UCSD-AML1 (cell line): ENCODE results near the gene ZNF467.

Source experiments
- DNase-seq: peaks from one replicate; lab custom pipeline; 2025; ENCODE audit not compliant: unreplicated experiment; lab: John Stamatoyannopoulos, UW

Gene ZNF467

GRCh38 chr7:149772241-149772955 is 990 bp downstream of the ZNF467 start:
- no peak for DNase-seq

DNA sequence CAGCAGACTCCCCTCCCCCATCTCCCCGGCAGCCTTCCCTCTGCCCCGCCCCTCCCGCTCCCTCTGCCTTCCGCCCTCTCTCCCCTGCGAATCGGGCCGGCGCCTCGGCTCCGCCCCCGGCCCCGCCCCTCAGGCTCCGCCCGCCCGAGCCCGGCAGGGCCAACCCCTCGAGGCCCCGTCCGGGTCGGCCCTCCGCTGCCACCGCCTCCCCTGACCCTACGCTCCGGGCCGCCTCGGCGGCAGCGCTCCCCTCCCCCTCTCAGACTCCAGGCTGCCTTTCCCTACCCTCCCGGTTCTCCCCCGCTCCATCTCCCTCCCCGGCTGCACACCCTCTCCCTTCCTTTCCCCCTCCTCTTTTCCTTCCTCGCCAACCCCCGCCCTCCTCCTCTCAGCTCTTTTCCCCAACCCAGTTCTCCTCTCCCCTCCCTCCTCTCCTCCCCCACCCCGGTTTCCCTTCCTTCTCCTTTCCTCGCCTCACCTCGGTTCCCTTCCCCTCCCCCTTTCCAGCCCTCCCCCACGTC is 1.6 kb downstream of the ZNF467 start:
- DNase-seq: peak; percentile 92

DNA sequence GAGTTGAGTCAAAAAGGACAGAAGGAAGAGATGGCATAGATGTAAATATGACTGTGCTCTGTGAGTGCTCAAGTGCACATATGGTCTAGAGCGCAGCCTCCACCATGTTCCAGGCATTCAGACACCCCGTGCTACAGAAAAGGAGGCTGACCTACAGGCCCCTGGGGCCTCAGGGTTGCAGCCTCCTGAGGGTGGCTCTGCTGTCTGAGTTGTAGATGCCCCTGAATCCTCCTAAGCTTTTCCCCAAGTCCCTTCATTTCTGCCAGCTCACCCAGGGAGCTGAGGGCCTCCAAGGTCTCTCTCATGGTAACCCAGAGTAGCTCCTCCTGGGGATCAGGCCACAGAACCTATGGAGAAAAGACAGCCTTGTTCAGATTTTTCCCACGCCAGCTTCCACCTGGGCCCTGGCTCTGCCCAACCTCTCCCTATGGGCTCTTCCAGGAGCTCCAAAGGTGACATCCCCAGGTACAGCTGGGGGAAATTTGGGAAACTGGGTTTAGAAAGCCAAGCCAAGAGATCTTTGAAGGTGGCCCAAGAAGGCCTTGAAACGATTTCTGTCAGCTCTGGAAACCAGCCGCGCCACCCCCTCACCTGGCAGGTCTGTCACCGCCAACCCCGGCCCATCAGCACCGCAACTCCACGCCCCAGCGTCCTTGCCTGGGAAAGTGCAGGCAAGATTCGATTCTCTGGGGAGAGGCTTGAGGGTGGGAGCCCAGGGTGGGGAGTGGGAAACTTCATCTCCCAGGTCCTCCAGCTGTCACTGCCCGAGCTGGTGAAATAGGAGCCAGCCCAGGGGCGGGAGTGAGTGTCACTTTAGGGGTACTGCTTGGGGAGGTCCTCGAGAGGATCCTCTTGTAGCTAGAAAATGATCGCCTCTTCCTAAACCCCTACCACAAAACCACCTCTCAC is 2.4 kb downstream of the ZNF467 start:
- DNase-seq: no peak

DNA sequence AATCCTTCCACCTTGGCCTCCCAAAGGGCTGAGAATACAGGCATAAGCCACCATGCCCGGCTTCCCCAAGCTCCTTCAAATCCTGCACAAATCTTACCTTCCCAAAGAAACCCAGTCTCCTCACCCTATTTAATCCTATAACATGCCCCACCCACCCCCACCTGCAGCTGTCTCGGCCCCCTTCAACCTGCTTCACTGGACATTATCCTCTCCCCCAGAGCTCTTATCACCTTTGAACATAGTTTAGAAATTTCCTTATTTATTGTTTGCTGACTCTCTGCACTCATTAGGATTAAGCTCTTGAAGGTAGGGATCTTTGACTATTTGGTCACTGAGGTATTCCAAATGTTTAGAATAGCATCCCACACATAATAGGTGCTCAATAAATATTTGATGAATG is 3.5 kb downstream of the ZNF467 start:
- DNase-seq: no peak

DNA sequence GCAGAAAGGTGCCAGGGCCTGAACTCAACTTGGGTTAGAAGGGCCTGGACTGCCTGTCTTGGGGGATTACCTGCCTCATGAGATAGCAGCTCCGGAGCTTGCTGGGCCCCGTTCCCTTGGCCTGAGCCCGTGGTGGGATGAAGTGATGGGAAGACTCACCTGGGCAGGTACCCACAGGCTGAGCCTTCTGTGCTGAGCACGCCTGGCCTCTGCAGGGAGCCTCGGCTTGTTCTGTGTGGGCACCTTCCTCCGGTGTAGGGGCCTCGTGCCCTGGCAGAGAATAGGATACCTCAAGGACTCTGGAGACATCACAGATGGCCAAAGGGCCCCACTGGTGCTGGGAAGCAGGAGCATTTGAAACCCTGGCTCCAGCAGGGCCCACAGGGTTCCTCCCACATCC is 4.5 kb downstream of the ZNF467 start:
- no peak for DNase-seq

- no peak for DNase-seq
Observed at GRCh38 chr7:149767068-149767467, 6.3 kb downstream of the ZNF467 start.

DNA sequence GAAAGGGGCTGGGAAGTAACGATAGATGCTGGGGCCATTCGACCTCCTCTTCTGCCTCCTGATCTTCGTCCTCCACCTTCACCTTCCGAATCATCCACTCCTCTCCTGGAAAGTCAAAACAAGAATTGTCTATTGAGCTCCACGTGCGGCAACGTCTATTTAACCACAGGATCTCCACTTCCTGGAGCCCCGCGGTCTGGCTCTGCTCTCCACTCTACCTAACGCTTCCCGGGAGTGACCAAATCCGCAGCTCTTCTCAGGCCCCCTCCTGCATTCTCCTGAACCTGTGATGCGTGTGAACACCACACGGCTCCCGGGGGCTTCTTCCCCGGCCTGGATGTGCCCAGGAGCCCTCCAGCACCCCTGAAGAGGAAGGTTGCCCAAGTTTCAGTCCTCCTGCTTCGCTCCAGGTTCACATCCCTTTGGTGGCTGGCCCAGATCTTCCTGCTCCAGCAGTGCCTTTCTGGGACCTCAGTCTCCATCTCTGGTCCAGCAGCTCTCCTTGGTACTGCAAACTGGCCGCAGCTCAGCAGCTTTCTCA is 7.2 kb downstream of the ZNF467 start:
- DNase-seq: no peak

- no peak for DNase-seq
Observed at GRCh38 chr7:149765399-149766121, 7.8 kb downstream of the ZNF467 start.

DNA sequence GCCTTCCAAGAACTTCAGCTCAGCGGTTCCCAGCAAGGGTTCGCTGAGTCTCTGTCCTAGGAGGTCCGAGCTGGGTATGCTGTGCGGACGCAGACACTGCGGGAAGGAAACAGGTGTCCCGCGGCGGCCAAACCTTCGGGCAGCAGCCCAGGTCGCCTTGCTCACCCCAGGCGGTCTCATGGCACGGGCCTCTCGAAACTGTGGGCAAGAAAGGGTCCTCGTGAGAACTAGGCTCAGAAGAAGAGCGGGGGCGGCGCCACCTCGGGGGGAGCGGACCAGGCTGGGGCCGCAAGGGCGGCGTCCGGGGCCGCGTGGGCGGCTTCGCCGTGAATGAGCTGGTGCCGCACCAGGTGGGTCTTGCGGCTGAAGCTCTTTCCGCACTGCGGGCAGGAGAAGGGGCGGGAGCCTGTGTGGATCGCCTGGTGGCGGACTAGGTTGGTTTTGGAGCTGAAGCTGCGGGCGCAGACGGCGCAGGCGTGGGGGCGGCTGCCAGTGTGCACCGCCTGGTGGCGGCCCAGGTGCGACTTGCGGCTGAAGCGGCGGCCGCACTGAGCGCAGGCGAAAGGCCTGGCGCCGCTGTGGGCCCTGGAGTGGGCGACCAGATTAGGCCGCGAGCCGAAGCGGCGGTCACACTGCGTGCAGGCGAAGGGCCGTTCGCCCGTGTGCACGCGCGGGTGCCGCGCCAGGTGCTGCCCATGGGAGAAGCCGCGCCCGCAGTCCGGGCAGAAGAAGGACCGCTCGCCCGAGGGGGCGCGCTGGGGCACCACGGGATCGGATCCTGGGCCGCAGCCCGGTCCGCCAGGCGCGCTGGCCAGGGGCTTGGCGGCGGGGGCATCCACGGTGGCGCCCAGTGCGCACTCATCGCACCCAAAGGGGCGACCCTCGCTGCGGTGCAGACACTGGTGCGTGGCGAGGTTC is 8.6 kb downstream of the ZNF467 start:
- no peak for DNase-seq

GRCh38 chr7:149763563-149764240 is 9.7 kb downstream of the ZNF467 start:
- DNase-seq: no peak

DNA sequence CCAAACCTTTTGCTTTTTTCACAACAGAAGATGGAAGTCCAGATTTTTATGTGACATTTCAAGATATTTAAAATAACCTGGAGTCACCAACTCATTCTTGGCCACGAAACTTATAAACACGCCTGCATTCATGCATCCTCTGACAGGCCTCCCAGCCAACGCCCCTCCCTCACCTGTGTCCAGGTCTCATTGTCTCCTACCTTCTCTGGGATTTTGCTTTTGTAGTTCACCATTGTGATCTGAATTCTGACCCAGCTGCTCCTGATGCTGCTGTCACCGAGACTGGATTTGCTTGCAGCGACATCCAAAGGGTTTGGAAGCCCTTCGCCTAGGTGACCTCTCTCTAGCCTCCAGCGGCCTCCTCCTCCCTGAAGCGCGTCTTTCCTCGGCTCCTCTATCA is 10.8 kb downstream of the ZNF467 start:
- DNase-seq: no peak

- DNase-seq: no peak
Observed at GRCh38 chr7:149762089-149762488, 11.3 kb downstream of the ZNF467 start.

GRCh38 chr7:149761307-149761706 is 12.1 kb downstream of the ZNF467 start:
- DNase-seq: no peak

DNA sequence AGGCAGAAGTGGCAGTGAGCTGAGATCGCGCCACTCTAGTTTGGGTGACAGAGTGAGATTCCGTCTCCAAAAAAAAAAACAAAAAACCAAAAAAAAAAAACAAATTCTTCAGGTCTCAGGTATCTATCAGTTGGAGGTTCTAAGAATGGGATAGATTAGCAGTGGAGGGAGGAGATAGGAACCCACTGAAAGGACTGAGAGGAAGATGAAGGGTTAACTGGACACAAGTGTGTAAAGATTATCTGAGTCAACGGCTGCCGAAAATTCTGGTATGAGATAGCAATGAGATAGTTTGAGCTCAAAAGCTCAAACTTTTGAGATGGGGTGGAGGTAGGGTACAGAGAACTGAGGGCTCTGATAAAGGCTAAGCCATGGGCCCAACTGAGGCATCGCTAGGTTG is 12.8 kb downstream of the ZNF467 start:
- no peak for DNase-seq

- no peak for DNase-seq
Observed at GRCh38 chr7:149759093-149759860, 14.1 kb downstream of the ZNF467 start.

GRCh38 chr7:149753375-149754233 is 19.8 kb downstream of the ZNF467 start:
- peak; percentile 19 for DNase-seq

DNA sequence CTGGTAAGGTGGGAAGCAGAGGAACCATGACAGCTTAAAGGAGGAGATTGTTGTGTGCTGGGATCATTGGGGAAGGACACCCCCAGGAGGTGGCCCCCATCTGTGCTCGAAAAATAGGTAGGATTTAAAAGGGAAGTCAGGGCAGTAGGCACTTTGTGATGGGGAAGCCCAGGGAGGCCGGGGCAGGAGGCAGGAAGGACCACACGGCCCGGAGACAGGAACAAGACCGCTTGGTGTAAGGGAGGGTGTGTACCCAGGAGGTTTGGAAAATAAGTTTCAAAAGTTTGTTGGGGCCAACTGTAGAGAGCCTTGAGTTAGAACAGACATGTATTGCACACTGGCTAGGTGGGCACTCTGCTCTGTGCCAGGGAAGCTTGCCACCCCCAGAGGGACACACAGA is 20.7 kb downstream of the ZNF467 start:
- DNase-seq: no peak
